ENCODE measurements around the gene FRAT2. TPM values are rescaled to one million over a fixed set of nuclear protein-coding genes. Genes with fewer than 3 reads are reported as not detected.
"Not testable (repeated sequence)": the region's sequence is repeated elsewhere in the genome, so short reads cannot be mapped to it uniquely, and the experiment has no call there.

FRAT2 gene
- total RNA-seq, 4 donors from 2014 or later = 8.4 to 32.9 (median 14.2) TPM

DNA sequence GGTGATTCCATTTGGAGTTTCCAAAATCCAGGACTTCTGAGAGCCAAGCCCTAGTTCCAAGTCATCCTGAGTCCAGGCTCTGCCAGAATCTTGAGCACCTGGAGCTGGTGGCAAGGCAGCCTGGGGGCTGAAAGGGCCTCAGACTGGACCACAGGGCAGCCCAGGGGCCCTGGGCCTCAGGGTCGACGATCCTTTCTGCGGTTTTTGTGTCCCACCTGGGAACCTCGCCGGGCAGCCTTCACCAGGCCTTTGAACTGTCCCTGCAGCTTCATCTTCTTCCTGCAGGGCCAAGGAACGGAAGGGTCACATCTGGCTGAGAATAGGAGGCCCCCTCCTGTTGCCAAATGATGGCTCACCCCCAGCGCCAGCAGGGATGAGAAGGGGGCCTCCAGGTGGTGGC is 22.4 kb upstream of the FRAT2 start:
- TF ChIP-seq, protein P1, sequence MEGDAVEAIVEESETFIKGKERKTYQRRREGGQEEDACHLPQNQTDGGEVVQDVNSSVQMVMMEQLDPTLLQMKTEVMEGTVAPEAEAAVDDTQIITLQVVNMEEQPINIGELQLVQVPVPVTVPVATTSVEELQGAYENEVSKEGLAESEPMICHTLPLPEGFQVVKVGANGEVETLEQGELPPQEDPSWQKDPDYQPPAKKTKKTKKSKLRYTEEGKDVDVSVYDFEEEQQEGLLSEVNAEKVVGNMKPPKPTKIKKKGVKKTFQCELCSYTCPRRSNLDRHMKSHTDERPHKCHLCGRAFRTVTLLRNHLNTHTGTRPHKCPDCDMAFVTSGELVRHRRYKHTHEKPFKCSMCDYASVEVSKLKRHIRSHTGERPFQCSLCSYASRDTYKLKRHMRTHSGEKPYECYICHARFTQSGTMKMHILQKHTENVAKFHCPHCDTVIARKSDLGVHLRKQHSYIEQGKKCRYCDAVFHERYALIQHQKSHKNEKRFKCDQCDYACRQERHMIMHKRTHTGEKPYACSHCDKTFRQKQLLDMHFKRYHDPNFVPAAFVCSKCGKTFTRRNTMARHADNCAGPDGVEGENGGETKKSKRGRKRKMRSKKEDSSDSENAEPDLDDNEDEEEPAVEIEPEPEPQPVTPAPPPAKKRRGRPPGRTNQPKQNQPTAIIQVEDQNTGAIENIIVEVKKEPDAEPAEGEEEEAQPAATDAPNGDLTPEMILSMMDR (IDR thresholded peaks at IDR 0.05) = no peak
- ATAC-seq (ENCODE audit: low FRiP score) = no peak
- DNase-seq (ENCODE audit: low spot score) = no peak

DNA sequence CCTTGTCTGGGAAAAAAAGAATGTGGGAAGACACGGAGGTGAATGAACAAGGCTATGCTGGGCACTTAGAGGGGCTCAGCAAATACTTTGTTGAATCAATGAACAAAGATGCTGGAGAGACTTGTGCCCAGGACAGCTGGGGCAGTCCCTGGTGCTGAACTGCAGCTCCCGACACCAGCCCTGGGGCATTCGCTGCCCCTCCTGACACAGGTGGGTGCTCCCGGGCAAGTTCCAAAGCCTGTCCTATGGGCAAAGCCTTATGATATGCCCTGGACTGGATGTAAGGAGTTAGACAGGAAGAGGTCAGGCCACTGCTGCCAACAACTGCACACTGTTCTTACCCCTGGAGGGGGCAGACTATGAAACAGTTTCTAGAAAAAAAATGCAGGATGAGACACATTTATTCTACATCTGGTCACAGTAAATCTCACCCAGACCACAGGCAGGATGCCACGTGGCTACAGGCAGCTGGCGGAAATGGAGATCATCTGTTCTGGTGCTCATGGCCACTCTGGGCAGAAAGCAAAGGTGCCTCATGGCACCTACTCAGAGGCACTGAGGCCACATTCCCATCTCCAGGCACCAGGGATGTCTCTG is 21.9 kb upstream of the FRAT2 start:
- ATAC-seq (ENCODE audit: low FRiP score) = no peak
- TF ChIP-seq, protein P1 (IDR thresholded peaks at IDR 0.05) = no peak
- no peak for DNase-seq (ENCODE audit: low spot score)

DNA sequence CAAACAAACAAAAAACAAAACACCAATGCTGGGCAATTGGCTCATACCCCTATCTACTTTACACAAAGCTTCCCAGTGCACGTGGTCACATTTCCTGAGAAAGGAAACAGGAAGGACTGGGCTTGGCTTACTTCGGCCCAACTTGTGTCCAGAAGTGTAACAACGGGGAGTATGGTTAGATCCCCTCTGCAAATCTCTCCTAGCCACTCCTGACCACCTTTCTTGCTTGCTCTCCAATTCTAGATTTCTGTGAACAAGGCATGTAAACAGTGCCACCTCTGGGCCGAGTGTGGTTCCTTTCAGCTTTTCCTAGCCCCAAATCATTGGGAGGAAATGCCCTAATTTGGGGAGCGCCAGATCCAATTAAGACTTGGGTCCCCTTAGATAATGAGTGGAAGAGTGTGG is 21.0 kb upstream of the FRAT2 start:
- ATAC-seq (ENCODE audit: low FRiP score) = no peak
- TF ChIP-seq, protein P1 (IDR thresholded peaks at IDR 0.05) = peak in 1 of 3 donors; percentile 23
- DNase-seq (ENCODE audit: low spot score) = no peak

DNA sequence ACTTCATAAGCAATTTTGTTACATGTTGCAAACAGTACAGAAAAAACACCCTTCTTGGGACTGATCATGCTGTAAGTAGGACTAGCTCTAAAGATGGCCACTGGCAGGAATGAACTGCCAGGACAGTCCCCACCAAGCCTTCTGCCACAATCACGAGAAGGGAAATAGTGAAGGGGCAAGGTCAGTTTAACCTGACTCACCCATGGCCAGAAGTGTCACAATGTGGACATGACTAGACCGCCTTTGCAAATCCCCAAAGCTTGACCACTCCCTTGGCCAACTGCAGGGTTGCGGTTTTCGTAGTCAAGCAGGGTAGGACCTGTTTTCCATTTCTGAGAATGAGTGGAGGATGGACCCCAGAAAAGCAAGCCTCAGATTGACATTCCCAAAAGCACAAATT is 19.4 kb upstream of the FRAT2 start:
- DNase-seq (ENCODE audit: low spot score) (no peak), ATAC-seq (ENCODE audit: low FRiP score) (no peak)

DNA sequence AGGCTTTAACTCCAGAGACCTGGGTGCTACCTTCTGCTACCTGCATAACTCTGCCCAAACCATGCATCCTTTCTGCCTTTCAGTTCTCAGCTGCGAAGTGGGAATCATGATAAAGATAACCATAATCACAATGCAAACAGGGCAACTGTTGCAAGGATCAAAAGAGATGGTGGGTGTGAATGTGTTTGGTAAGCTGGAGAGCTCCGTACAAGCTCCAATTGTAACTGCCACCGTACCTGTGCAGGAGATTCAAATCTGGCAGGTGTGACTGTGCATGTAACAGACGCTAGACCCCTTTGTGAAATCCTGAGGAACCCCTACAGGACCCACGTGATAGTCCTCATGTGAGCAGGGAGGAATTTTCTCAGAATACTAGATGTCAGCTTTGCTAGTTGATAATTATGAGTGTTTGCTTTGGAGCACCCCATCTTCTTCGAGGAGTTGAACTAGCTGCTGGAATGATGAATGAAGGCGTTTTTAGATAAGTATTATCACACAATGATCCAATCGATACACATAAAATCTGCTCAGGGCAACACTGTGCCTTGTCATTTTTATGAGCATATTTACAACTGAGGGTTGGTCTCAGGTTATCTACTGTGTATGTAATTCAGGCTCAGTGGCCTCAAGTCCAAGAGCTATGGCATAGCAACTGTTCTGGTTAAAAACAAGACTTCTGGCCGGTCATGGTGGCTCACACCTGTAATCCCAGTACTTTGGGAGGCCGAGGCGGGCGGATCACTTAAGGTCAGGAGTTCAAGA is 15.4 kb upstream of the FRAT2 start:
- TF ChIP-seq, protein P1 (IDR thresholded peaks at IDR 0.05) = no peak
- DNase-seq (ENCODE audit: low spot score) = no peak
- ATAC-seq (ENCODE audit: low FRiP score) = no peak

More for the DNA sequence above, 19.4 kb upstream of the FRAT2 start:
- TF ChIP-seq, protein P1 (IDR thresholded peaks at IDR 0.05) = no peak

DNA sequence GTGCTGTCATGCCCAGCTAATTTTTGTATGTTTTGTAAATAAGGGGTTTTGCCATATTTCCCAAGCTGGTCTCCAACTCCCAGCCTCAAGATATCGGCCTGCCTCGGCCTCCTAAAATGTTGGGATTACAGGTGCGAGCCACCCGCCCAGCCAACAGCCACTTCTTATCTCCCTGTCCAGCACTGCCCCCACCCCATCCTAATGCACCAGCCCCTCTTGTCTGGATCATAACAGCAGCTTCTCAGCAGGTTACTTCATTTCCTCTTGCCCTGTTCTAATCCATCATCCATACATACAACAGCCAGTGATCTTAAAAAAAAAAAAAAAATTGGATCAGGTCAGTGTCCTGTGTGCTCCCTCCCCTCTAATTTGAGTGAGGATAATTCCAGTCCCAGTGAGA is 12.8 kb upstream of the FRAT2 start:
- ATAC-seq (ENCODE audit: low FRiP score) = no peak
- no peak for DNase-seq (ENCODE audit: low spot score)
- TF ChIP-seq, protein P1 (IDR thresholded peaks at IDR 0.05) = no peak

DNA sequence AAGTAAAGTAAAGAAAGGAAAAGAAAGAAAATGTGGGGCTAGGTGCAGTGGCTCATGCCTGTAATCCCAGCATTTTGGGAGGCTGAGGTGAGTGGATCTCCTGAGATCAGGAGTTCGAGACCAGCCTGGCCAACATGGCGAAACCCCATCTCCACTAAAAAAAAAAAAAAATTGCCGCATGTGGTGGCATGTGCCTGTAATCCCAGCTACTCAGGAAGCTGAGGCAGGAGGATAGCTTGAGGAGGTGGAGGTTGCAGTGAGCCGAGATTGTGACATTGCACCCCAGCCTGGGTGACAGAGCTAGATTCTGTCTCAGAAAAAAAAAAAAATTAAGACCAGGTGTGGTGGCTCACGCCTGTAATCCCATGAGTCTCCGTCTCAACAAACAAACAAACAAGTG is 9.1 kb upstream of the FRAT2 start:
- not testable (repeated sequence) for DNase-seq (ENCODE audit: low spot score); ATAC-seq (ENCODE audit: low FRiP score)

Data from omental fat pad (tissue), 4 donors.